ENCODE data around the gene KRTAP5-10. TPM values are rescaled to one million over a fixed set of nuclear protein-coding genes. Genes with fewer than 3 reads are reported as not detected.

KRTAP5-10 gene
- total RNA-seq, 1 donor from 2014 or later: not detected

DNA sequence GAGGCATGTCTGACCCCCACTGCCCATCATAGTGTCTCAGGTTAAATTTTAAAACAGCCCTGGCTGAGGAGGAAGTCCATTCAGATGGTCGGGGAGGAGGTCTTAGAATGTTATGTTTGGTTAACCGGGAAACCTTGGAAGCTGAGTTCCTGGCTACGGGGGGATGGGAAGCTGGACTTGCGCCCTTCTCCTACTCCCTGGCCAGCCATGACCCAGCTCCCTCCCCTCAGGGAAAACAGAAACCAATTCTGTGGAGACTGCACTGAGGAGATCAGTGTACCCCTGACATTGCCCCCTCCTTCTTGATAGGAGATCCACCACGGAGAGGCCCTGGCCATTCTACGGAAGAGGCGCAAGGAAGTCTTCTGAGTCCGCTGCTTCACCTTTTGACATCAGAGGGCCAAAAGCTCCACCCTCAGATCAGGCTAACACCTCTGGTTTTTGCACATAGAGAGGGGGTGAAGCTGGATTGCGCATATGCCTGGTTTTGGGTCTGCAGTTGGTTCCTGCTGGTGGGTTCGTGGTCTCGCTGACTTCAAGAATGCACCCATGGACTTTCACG is 19.9 kb upstream of the KRTAP5-10 start:
- no peak for DNase-seq
- H3K4me3 Mint-ChIP-seq (ENCODE audit: unreplicated experiment): no peak overlapping the region
- TF ChIP-seq, protein P1, sequence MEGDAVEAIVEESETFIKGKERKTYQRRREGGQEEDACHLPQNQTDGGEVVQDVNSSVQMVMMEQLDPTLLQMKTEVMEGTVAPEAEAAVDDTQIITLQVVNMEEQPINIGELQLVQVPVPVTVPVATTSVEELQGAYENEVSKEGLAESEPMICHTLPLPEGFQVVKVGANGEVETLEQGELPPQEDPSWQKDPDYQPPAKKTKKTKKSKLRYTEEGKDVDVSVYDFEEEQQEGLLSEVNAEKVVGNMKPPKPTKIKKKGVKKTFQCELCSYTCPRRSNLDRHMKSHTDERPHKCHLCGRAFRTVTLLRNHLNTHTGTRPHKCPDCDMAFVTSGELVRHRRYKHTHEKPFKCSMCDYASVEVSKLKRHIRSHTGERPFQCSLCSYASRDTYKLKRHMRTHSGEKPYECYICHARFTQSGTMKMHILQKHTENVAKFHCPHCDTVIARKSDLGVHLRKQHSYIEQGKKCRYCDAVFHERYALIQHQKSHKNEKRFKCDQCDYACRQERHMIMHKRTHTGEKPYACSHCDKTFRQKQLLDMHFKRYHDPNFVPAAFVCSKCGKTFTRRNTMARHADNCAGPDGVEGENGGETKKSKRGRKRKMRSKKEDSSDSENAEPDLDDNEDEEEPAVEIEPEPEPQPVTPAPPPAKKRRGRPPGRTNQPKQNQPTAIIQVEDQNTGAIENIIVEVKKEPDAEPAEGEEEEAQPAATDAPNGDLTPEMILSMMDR (IDR thresholded peaks at IDR 0.05; ENCODE audit: partially characterized antibody, unreplicated experiment): no peak
- H3K27me3 Mint-ChIP-seq (ENCODE audit: unreplicated experiment): peaks cover 8% of the 10 kb centered on the region
- H3K36me3 Mint-ChIP-seq (ENCODE audit: unreplicated experiment): peaks cover 15% of the 10 kb centered on the region
- no peak overlapping the region for H3K27ac Mint-ChIP-seq (ENCODE audit: unreplicated experiment)
- H3K9me3 Mint-ChIP-seq (ENCODE audit: unreplicated experiment): peaks cover 10% of the 10 kb centered on the region
- H3K4me1 Mint-ChIP-seq (ENCODE audit: low read depth, unreplicated experiment): no peaks in the 10 kb centered on the region

DNA sequence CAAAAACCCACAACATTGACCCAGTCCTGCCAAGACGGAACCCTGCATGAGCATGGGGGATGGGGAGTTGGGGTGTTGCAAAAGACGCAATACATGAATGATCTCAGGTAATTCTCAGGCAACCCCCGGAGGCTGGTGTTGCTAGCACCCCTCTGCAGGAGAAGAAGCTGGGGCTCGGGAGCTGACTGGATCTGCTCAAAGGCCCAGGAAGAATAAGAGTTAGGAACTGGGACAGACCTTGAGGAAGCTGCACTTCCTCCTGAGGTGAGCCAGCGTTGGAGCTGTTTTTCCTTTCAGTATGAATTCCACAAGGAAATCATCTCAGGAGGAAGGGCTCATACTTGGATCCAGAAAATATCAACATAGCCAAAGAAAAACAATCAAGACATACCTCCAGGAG is 17.2 kb upstream of the KRTAP5-10 start, which contains the start of gene KRTAP5-9:
TSS of gene KRTAP5-9 (plus strand) at position 301 of the 400 bp plus-strand sequence. CDS start 238 bp downstream, outside the sequence.
- TF ChIP-seq, protein P1 (IDR thresholded peaks at IDR 0.05; ENCODE audit: partially characterized antibody, unreplicated experiment): no peak
- H3K27ac Mint-ChIP-seq (ENCODE audit: unreplicated experiment): no peak within 1 kb of the TSS
- peaks cover 12% of the 10 kb centered on the region for H3K36me3 Mint-ChIP-seq (ENCODE audit: unreplicated experiment)
- H3K4me1 Mint-ChIP-seq (ENCODE audit: low read depth, unreplicated experiment): no peaks in the 10 kb centered on the region
- no peak within 1 kb of the TSS for H3K4me3 Mint-ChIP-seq (ENCODE audit: unreplicated experiment)
- no peak for DNase-seq
- H3K27me3 Mint-ChIP-seq (ENCODE audit: unreplicated experiment): peaks cover 8% of the 10 kb centered on the region
- peaks cover 8% of the 10 kb centered on the region for H3K9me3 Mint-ChIP-seq (ENCODE audit: unreplicated experiment)

DNA sequence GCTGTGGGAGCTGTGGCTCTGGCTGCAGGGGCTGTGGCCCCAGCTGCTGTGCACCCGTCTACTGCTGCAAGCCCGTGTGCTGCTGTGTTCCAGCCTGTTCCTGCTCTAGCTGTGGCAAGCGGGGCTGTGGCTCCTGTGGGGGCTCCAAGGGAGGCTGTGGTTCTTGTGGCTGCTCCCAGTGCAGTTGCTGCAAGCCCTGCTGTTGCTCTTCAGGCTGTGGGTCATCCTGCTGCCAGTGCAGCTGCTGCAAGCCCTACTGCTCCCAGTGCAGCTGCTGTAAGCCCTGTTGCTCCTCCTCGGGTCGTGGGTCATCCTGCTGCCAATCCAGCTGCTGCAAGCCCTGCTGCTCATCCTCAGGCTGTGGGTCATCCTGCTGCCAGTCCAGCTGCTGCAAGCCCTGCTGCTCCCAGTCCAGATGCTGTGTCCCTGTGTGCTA is 16.6 kb upstream of the KRTAP5-10 start:
- no peak overlapping the region for H3K27ac Mint-ChIP-seq (ENCODE audit: unreplicated experiment)
- peaks cover 8% of the 10 kb centered on the region for H3K9me3 Mint-ChIP-seq (ENCODE audit: unreplicated experiment)
- H3K36me3 Mint-ChIP-seq (ENCODE audit: unreplicated experiment): peaks cover 12% of the 10 kb centered on the region
- H3K27me3 Mint-ChIP-seq (ENCODE audit: unreplicated experiment): peaks cover 8% of the 10 kb centered on the region
- TF ChIP-seq, protein P1 (IDR thresholded peaks at IDR 0.05; ENCODE audit: partially characterized antibody, unreplicated experiment): no peak
- no peaks in the 10 kb centered on the region for H3K4me1 Mint-ChIP-seq (ENCODE audit: low read depth, unreplicated experiment)
- DNase-seq: no peak
- no peak overlapping the region for H3K4me3 Mint-ChIP-seq (ENCODE audit: unreplicated experiment)

DNA sequence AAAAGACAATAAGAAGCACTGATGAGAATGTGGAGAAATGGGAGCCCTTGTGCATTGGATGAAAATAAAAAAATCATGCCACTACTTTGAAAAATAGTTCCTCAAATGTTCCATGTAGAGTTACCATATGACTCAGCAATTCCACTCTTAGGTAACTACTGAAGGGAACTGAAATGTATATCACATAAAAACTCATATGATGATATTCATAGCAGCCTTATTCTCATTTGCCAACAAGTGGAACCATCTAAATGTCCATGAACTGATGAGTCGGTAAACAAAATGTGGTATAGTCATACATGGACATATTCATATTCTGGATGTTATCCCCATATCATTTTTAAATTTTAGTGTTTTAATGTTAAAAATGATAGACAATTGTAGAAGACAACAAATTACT is 13.7 kb upstream of the KRTAP5-10 start:
- no peak for DNase-seq
- Mint-ChIP-seq H3K27ac (ENCODE audit: unreplicated experiment) (no peak overlapping the region), H3K36me3 (ENCODE audit: unreplicated experiment) (peaks cover 4% of the 10 kb centered on the region), H3K4me3 (ENCODE audit: unreplicated experiment) (no peak overlapping the region), H3K9me3 (ENCODE audit: unreplicated experiment) (peaks cover 3% of the 10 kb centered on the region), H3K27me3 (ENCODE audit: unreplicated experiment) (peaks cover 8% of the 10 kb centered on the region), H3K4me1 (ENCODE audit: low read depth, unreplicated experiment) (no peaks in the 10 kb centered on the region)
- TF ChIP-seq, protein P1 (IDR thresholded peaks at IDR 0.05; ENCODE audit: partially characterized antibody, unreplicated experiment): no peak

DNA sequence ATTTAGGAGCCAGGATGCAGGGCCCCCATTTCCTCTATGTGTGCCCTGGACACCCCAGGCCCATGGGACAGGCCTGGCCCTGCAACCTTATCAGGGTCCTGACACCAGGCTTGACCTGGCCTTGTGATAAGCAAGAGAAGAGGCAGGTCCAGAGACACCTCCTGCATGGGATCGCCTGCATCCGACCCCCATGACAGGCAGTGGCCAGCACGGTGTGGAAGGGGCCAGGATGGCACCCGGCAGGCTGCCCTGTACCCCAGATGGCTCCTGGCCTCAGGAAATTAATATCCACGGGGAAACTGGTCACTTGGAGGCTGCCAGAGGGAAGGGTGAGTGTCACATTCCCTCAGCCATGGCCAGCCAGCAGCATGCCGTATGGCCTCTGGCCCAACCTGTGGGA is 10.4 kb upstream of the KRTAP5-10 start:
- TF ChIP-seq, protein P1 (IDR thresholded peaks at IDR 0.05; ENCODE audit: partially characterized antibody, unreplicated experiment): no peak
- H3K36me3 Mint-ChIP-seq (ENCODE audit: unreplicated experiment): peaks cover 4% of the 10 kb centered on the region
- no peak overlapping the region for H3K27ac Mint-ChIP-seq (ENCODE audit: unreplicated experiment)
- no peak overlapping the region for H3K4me3 Mint-ChIP-seq (ENCODE audit: unreplicated experiment)
- DNase-seq: no peak
- H3K4me1 Mint-ChIP-seq (ENCODE audit: low read depth, unreplicated experiment): no peaks in the 10 kb centered on the region
- H3K9me3 Mint-ChIP-seq (ENCODE audit: unreplicated experiment): peaks cover 3% of the 10 kb centered on the region
- H3K27me3 Mint-ChIP-seq (ENCODE audit: unreplicated experiment): peaks cover 6% of the 10 kb centered on the region

Data from glutamatergic neuron (in vitro differentiated cells).